GM12801 (cell line): ENCODE data around the gene TLCD2.

Source experiments
- TF ChIP-seq, protein P1 (sequence below): IDR thresholded peaks from one replicate; pipeline ENCODE4 v1.5.1; 2011; ENCODE audit warnings: control low read depth; ENCODE audit not compliant: insufficient read length; ENCODE audit errors: extremely low read depth

Gene TLCD2

GRCh38 chr17:1731194-1731506 is 21.0 kb upstream of the TLCD2 start:
- TF ChIP-seq, protein P1, sequence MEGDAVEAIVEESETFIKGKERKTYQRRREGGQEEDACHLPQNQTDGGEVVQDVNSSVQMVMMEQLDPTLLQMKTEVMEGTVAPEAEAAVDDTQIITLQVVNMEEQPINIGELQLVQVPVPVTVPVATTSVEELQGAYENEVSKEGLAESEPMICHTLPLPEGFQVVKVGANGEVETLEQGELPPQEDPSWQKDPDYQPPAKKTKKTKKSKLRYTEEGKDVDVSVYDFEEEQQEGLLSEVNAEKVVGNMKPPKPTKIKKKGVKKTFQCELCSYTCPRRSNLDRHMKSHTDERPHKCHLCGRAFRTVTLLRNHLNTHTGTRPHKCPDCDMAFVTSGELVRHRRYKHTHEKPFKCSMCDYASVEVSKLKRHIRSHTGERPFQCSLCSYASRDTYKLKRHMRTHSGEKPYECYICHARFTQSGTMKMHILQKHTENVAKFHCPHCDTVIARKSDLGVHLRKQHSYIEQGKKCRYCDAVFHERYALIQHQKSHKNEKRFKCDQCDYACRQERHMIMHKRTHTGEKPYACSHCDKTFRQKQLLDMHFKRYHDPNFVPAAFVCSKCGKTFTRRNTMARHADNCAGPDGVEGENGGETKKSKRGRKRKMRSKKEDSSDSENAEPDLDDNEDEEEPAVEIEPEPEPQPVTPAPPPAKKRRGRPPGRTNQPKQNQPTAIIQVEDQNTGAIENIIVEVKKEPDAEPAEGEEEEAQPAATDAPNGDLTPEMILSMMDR, result no peak

DNA sequence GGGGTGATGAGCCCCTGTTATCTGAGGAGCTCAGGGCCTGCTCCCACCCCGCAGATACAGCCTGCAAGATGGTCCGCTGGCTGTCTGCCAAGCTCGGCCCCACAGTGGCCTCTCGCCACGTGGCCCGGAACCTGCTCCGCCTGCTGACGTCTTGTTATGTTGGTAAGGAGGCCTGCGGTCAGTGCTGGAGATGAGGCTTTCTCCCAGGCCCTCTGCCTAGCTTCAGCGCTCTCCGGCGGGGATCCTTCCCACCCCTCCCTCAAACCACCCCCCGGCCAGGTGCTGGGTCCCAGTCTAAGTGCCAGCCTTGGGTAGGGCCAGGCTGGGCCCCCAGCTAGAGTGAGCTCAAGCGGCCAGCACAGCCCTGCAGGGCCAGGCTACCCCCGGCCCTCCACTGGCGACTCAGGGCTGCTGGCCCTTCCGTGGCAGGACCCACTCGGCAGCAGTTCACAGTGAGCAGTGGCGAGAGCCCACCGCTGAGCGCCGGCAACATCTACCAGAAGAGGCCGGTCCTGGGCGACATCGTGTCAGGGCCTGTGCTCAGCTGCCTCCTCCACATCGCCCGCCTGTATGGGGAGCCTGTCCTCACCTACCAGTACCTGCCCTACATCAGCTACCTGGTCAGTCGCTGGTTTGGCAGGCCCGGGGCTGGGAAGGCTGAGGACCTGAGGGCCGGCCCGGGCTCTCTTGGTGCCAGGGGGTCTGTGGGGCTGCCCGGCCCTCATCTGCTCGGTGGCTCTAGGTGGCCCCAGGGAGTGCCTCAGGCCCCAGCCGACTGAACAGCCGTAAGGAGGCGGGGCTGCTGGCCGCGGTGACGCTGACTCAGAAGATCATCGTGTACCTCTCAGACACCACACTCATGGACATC is 20.4 kb upstream of the TLCD2 start:
- TF ChIP-seq, protein P1, result no peak

- TF ChIP-seq, protein P1, result no peak
Observed at GRCh38 chr17:1729966-1730325, 19.8 kb upstream of the TLCD2 start.

DNA sequence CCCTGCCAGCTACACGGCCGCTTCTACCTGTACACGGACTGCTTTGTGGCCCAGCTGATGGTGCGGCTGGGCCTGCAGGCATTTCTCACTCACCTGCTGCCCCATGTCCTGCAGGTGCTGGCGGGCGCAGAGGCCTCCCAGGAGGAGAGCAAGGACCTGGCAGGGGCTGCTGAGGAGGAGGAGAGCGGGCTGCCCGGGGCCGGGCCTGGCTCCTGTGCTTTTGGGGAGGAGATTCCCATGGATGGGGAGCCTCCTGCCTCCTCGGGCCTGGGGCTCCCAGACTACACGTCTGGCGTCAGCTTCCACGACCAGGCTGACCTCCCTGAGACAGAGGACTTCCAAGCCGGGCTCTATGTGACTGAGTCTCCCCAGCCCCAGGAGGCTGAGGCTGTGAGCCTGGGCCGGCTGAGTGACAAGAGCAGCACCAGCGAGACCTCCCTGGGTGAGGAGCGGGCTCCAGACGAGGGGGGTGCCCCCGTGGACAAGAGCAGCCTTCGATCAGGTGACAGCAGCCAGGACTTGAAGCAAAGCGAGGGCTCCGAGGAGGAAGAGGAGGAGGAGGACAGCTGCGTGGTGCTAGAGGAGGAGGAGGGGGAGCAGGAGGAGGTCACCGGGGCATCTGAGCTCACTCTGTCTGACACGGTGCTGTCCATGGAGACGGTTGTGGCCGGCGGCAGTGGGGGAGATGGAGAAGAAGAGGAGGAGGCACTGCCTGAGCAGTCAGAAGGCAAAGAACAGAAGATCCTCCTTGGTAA is 17.9 kb upstream of the TLCD2 start:
- TF ChIP-seq, protein P1, result no peak

- TF ChIP-seq, protein P1, result no peak
Observed at GRCh38 chr17:1727258-1727789, 17.1 kb upstream of the TLCD2 start.

- TF ChIP-seq, protein P1, result no peak
Observed at GRCh38 chr17:1726626-1727257, 16.6 kb upstream of the TLCD2 start.
